Measurements from ENCODE around the gene ZNF140. TPM values are rescaled to one million over a fixed set of nuclear protein-coding genes. Genes with fewer than 3 reads are reported as not detected.

ZNF140 gene
- total RNA-seq, 2 experiments from 2014 or later: 10.6 to 12.3 TPM

DNA sequence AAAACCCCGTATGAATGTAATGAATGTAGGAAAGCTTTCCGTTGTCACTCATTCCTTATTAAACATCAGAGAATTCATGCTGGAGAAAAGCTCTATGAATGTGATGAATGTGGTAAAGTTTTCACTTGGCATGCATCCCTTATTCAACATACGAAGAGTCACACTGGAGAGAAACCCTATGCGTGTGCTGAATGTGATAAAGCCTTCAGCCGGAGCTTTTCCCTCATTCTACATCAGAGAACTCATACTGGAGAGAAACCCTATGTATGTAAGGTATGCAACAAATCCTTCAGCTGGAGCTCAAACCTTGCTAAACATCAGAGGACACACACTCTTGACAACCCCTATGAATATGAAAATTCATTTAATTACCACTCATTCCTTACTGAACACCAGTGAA lies 25.5 kb downstream of the ZNF140 start:
- Mint-ChIP-seq H3K4me3 (no peak overlapping the region), H3K36me3 (ENCODE audit: low read depth) (peaks cover 93% of the 10 kb centered on the region), H3K27ac (no peak overlapping the region), H3K4me1 (ENCODE audit: low read depth) (peaks cover 2% of the 10 kb centered on the region), H3K27me3 (no peaks in the 10 kb centered on the region), H3K9me3 (peaks cover 73% of the 10 kb centered on the region)
- ChIA-PET POLR2A (interaction anchor here (1.3 kb wide), 1 partner anchor 49 kb away, joined by 5 read pairs; no protein-coding TSS in a partner anchor), CTCF (no interaction called here)
- TF ChIP-seq, protein P1, sequence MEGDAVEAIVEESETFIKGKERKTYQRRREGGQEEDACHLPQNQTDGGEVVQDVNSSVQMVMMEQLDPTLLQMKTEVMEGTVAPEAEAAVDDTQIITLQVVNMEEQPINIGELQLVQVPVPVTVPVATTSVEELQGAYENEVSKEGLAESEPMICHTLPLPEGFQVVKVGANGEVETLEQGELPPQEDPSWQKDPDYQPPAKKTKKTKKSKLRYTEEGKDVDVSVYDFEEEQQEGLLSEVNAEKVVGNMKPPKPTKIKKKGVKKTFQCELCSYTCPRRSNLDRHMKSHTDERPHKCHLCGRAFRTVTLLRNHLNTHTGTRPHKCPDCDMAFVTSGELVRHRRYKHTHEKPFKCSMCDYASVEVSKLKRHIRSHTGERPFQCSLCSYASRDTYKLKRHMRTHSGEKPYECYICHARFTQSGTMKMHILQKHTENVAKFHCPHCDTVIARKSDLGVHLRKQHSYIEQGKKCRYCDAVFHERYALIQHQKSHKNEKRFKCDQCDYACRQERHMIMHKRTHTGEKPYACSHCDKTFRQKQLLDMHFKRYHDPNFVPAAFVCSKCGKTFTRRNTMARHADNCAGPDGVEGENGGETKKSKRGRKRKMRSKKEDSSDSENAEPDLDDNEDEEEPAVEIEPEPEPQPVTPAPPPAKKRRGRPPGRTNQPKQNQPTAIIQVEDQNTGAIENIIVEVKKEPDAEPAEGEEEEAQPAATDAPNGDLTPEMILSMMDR (IDR thresholded peaks at IDR 0.05): no peak
- intact Hi-C loops (cut with micrococcal nuclease): no loop called here
- DNase-seq (no peak), ATAC-seq (no peak)

DNA sequence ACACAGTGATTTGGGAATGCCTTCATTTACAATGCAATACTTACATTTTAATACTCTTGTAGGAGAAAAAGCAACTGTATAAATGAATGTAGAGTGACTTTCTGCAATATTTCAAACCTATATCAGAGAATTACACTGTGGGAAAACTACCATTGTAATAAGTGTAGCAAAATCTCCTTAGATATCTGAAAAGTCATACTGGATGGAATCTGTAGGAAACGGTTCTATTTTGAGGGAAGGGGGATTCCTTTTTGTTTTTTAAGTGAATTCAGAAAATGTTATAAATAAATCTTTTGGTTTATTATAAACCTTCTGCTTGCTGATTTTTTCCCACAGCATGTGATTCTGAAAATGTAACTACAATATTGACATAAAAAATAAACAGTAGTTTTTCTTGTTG lies 26.4 kb downstream of the ZNF140 start:
- H3K4me1 Mint-ChIP-seq (ENCODE audit: low read depth): peaks cover 2% of the 10 kb centered on the region
- TF ChIP-seq, protein P1 (IDR thresholded peaks at IDR 0.05): no peak
- no peak overlapping the region for H3K4me3 Mint-ChIP-seq
- peaks cover 88% of the 10 kb centered on the region for H3K36me3 Mint-ChIP-seq (ENCODE audit: low read depth)
- peaks cover 72% of the 10 kb centered on the region for H3K9me3 Mint-ChIP-seq
- ATAC-seq (no peak), DNase-seq (no peak)
- H3K27ac Mint-ChIP-seq: no peak overlapping the region
- CTCF ChIA-PET: no interaction called here
- no peaks in the 10 kb centered on the region for H3K27me3 Mint-ChIP-seq
- intact Hi-C loops (cut with micrococcal nuclease): no loop called here
- POLR2A ChIA-PET: no interaction called here

DNA sequence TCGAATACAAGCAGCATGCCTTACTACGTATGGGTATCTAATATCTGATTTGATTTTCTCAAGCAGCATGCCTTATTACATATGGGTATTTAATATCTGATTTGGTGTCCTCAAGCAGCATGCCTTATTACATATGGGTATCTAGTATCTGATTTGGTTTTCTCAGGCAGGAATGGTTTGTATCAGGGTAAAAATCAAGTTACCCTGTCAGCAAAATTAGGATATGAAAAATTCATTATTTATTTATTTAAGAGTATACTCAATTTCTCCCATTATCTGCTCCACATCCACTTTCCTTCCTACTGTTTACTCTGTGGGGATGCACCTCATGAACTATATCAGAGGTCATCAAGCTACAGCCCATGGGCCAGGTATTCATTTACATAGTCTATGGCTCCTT lies 27.4 kb downstream of the ZNF140 start:
- DNase-seq: no peak
- peaks cover 2% of the 10 kb centered on the region for H3K4me1 Mint-ChIP-seq (ENCODE audit: low read depth)
- ChIA-PET CTCF (no interaction called here), POLR2A (no interaction called here)
- no peak overlapping the region for H3K27ac Mint-ChIP-seq
- no peak overlapping the region for H3K4me3 Mint-ChIP-seq
- H3K9me3 Mint-ChIP-seq: peaks cover 74% of the 10 kb centered on the region
- intact Hi-C loops (cut with micrococcal nuclease): no loop called here
- no peaks in the 10 kb centered on the region for H3K27me3 Mint-ChIP-seq
- ATAC-seq: no peak
- TF ChIP-seq, protein P1 (IDR thresholded peaks at IDR 0.05): no peak
- peaks cover 84% of the 10 kb centered on the region for H3K36me3 Mint-ChIP-seq (ENCODE audit: low read depth)

- Mint-ChIP-seq H3K36me3 (ENCODE audit: low read depth) (peaks cover 89% of the 10 kb centered on the region), H3K27me3 (no peaks in the 10 kb centered on the region), H3K9me3 (peaks cover 73% of the 10 kb centered on the region), H3K27ac (no peak overlapping the region), H3K4me3 (no peak overlapping the region), H3K4me1 (ENCODE audit: low read depth) (no peaks in the 10 kb centered on the region)
- CTCF ChIA-PET: no interaction called here
- intact Hi-C loops (cut with micrococcal nuclease): no loop called here
- DNase-seq (no peak), ATAC-seq (no peak)
- TF ChIP-seq, protein P1 (IDR thresholded peaks at IDR 0.05): no peak
- POLR2A ChIA-PET: interaction anchor here (1.4 kb wide), 1 partner anchor 10 kb away, joined by 4 read pairs; the partner anchor contains the start of genes ZNF10 and ZNF891
Measured at GRCh38 chr12:133120385-133121191, 39.9 kb downstream of the ZNF140 start.

- ATAC-seq: no peak
- H3K4me3 Mint-ChIP-seq: no peak overlapping the region
- CTCF ChIA-PET: no interaction called here
- peaks cover 58% of the 10 kb centered on the region for H3K9me3 Mint-ChIP-seq
- intact Hi-C loops (cut with micrococcal nuclease): no loop called here
- no peaks in the 10 kb centered on the region for H3K27me3 Mint-ChIP-seq
- peaks cover 83% of the 10 kb centered on the region for H3K36me3 Mint-ChIP-seq (ENCODE audit: low read depth)
- TF ChIP-seq, protein P1 (IDR thresholded peaks at IDR 0.05): no peak
- no peak for DNase-seq
- no peak overlapping the region for H3K27ac Mint-ChIP-seq
- POLR2A ChIA-PET: no interaction called here
- H3K4me1 Mint-ChIP-seq (ENCODE audit: low read depth): peaks cover 5% of the 10 kb centered on the region
Measured at GRCh38 chr12:133124674-133125073, 44.0 kb downstream of the ZNF140 start.
